Raji (cell line): ENCODE results near the gene TM9SF3.

Experiments used
- POLR2A ChIP-seq: IDR thresholded peaks from 2 replicates; pipeline ENCODE4 v1.6.1; 2011; ENCODE audit warnings: low read depth, low read length, control low read depth; ENCODE audit not compliant: insufficient read depth

Gene TM9SF3

DNA sequence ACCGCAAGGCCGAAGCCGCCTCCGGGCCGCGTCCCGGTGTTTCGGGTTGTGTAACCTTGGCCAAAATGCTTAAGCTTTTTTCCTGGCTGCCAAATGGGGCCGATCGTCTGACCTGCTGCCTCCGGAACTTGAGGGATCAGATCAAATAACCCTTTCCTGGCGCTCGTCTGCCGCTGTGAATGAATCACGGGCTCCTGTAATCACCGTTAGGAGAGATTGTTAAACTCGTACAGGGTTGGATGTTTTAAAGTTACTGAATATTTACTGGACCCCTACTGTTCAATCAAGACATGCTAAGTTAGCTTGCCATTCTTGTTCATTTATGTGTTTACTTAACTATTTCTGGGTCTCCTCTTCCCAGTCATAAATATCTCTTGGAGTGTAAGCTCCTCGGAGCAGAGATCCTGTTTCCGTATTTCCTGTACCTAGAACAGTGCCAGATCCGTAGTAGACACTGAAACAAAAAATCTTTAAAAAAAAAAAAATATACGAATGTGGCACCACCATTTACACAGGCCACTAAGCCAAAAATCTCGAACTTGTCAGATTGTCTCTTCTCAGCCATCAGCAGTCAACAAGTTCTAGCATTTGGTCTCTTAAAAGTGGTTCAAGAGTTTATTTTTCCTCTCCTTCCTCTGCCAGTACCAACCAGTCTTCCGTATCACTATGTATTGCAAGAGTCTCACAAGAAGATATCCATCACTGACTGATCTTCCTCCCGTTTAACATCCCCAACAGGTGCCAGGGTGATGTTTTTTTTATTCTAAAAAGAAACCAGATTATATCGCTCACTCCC, 650 bp upstream of the TM9SF3 start:
- TF ChIP-seq POLR2A = no peak

DNA sequence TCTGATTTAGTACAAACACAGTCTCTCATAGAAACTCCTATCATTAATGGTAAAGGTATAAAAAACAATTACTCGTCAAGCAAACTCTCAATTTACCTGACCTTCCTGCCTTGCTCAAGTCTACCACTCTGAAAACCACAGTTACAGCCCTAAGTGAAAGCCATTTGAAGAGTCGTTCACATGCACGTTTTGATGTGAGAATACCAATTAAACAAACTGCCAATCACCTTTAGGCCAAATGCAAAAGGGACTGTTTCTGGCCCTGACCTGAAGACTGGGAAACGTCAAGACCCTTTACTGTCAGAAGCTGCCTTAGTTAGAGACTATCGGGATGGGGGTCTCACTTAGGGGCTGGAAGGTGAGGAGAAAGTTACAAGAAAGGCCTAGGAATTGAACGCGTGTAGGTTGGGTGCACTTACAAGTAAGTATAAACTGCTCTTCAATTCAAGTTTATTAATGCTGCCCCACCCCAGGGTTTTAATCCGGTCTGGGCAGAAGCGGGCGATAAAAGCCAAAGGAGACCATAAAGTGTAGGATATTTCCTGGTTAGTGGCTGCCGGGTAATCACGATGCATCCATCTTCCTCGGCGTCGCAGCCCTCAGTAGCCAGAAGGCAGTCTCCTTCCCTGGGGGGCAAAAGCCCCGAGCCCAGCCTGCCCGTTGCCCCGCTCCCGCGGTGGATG, 935 bp downstream of the TM9SF3 start:
- no peak for TF ChIP-seq POLR2A

DNA sequence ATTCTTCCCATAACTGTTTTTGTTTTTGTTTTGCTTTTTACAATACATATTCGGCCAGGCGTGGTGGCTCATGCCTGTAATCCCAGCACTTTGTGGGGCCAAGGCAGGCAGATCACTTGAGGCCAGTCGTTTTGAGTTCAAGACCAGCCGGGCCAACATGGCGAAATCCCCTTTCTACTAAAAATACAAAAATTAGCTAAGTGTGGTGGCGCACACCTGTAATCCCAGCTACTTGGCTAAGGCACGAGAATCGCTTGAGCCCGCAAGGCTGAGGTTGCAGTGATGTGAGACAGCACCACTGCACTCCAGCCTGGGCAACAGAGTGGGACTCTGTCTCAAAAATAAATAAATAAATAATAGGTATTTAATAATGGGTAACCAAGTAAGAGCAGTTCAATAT, 2.3 kb downstream of the TM9SF3 start:
- TF ChIP-seq POLR2A = no peak

DNA sequence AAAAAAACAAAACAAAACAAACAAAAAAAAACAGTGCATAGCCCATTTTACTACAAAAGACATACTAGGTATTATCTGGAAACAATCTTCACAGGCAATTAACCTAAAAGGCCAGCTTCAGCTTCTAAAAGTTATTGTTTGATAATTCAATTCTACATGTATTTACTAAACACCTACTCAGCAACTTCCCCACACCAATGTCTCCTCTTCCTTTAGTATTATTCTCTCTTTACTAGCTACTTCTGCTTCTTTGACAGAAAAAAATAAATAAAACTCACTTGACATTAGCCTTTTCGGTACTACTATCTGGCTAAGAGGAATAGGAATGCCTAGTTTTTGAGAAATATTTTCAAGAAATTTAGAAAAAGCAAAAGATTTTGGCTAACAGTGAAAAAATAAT, 2.8 kb downstream of the TM9SF3 start:
- TF ChIP-seq POLR2A = no peak

DNA sequence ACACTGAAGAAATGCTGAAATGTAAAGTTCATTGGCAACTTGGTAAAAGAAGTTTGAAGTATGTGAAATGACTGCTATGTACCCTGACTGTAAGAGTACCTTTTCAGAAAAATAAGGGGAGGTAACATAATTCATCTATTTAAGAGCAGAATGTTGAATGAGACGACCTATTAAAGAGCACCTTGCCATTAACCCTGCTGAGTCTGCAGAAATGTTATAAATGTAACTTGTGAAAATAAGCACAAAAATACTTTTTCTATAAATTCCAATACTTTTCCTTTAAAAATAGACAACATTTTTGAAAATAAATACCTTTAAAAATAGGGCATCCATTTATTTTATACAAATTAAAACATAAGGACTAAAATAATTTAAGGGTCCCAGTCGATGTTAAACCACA, 7.7 kb downstream of the TM9SF3 start:
- TF ChIP-seq POLR2A = no peak

DNA sequence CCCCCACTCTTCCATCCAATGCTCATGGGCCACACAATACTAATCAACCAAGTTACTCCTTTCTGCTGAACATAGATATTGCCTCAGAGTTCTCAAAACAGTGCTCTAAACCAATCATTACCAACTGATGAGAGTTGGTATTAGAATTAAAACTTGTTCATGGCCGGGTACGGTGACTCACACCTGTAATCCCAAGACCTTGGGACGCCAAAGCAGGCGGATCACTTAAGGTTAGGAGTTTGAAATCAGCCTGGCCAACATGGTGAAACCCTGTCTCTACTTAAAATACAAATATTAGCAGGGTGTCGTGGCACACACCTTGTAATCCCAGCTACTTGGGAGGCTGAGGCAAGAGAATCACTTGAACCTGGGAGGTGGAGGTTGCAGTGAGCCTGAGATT, 8.2 kb downstream of the TM9SF3 start:
- TF ChIP-seq POLR2A = no peak

DNA sequence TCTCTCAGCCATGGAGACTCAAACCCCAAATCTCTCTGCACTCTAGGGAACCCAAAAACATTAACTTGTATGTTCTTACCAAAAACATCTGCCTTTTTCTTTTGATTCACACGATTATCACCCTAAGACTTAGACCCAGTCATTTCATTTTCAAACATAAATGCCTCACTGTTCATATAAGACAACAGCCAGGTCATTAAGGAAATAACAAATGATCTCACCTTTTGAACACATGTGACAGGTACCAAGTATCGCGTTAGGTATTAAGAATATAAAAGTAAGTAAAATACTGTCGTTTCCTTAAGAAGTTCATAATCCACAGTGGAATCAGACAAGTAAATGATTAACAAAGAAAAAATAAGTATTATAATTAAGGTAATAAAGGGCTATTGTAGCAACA, 8.8 kb downstream of the TM9SF3 start:
- TF ChIP-seq POLR2A = no peak

DNA sequence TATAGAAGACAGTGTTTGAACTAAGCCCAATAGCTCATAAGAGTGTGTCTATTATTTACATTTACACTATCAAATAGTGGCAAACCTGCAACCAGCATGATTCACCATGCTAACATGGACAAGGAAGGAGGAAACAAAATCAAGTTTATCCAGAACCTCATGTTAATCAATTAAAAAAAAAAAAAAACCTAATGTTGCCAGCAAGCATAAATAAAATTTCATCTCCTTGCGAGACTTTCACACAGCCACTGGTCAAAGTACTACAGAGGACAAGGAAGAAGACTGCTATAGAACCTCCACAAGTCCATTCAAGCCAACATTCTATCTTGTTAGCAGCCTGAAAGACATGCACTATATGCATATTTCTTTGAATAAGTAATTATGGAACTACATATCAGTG, 9.7 kb downstream of the TM9SF3 start:
- no peak for TF ChIP-seq POLR2A

DNA sequence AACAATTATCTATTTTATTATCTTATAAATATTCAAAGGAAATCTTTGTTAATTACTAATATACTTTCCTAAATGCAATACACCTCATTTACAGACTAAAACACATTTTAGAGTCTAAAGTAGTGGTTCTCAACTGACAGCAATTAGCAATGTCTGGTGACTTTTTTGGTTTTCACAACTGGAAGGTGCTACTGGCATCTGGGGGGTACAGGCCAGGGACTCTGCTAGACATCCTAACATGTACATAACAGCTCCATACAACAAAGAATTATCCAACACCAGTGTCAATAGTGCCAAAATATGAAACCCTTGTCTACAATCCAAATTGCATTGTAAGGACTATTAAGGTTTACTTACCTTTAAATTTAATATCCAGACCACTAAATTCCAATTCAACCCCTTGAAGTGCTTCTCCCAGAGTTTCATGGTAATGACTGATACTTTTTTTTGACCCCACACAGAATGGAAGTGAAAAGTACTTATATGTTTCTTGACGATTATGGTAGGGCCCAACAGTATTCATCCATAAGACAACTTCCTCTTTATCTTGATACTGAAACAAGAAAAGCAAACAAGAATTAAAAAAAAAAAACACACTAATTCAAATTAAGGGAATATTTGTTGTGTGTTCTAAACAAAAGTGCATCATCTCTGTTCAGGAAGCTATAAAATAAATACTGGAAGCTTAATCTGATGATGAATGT, 10.4 kb downstream of the TM9SF3 start:
- no peak for TF ChIP-seq POLR2A

DNA sequence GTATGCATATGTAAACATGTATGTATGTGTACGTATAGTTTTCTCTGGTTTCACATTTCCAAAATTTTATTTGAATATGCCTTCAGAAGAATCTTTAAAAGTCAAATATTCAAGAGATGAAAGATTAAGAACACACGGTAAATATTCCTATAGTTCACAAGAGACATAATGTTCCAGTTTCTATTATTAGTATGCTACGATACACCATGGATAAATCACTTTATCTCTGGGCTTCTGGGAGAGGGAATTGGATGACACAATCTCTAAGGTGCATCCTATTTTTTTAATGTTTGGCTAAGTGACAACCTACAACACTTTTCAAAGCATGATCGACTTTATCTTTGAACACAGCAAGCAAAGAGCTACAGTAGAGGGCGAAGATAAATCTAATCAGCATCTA, 13.8 kb downstream of the TM9SF3 start:
- no peak for TF ChIP-seq POLR2A

DNA sequence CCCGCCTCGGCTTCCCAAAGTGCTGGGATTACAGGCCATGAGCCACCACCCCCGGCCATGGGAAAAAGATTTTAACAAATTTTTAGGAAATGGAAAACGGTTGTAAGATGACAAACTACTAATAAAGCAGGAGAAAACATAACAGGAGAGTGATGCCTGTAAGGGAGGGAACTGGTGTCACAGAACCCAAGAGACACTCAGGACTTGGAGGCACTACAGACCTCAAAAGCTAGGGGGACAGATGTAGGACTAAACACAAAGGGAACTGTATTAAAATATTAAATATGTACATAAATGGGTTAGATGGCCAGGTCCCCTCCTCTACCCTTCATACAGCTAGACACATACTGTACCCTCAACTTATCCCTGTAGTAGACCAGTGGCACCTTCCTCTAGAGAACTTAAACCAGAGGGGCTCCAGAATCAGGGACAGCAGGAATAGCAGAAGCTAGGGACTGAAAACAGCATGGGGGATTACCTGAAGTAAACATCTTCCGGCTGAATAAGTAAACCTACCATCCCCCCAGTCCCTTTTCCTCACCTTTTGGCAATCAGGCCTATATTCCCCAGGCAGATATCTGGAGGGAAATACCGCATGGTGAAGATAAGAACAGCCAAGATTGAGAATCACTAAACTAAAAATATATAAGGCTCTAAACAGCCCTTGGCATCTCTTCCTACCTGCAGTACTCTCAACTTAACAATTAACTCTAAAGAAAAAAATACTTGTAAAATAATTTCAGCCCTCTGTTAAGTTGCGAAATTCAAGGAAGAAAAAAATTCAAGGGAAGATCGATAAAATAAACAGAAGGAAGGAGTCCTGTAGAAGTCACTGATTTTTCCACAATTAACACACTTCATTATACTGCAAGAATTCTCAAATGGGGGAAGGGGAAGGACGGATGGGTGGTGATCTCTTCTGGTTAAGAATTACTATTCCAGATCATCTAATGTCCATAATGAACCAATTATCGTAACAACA, 15.5 kb downstream of the TM9SF3 start:
- TF ChIP-seq POLR2A = no peak

DNA sequence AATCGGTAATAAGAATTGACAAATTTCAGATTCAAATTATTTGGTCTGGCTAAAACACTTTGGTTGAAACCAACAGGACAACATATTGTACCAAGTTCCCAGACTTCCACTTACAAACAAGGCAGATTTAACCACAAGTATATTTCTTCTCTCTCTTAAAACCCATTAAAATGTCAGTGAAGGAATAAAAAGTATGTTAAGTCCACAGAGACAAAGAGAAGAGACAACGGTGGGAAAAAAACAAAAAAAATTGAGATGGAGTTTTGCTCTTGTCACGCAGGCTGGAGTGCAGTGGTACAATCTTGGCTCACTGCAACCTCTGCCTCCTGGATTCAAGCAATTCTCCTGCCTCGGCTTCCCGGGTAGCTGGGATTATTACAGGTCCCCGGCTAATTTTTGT, 16.3 kb downstream of the TM9SF3 start:
- TF ChIP-seq POLR2A = no peak

DNA sequence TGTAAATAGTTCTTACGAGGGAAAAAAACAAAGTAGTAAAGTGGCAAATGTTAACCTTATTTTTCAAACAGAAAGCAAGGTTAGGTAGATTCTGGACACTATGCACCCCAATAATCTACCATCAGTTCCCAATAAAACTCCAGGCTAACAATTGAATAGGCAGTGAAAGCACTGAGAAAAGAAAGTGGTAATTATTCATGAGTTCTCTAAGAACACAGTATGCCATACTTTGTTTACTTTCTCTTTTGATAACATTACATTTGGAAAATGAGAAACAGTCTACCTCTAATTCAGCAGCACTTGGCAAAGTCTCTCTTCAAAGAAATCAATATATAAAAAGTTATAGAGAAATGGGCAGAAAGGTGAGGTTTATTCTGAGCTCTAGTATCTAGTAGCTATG, 18.4 kb downstream of the TM9SF3 start:
- no peak for TF ChIP-seq POLR2A

DNA sequence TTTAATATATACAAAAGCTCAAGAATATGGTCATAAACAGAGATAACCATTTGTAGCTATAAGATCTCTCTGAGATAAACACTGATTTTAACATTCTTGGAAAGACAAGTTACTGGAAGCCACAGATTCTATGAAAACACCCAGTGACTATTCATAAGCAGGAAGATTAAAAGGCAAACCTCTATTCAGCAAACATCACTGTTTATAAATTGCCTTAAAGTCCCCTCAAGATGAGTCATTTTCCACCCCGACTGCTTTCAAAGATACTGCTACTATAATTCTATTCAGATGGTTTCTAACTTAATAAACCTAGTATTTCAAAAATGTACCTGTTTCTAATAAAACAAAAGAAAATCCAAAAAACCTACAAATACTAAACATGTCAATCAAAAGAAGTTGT, 21.0 kb downstream of the TM9SF3 start:
- TF ChIP-seq POLR2A = no peak
